A549 (cell line): ENCODE data around the gene AP3D1. TPM values are rescaled to one million over a fixed set of nuclear protein-coding genes. Genes with fewer than 3 reads are reported as not detected.

Source experiments
- ATAC-seq, 2 experiments: fragments of 200-7000 bp in 1 of 2; fragments of >200 bp in 1 of 2; cut with Nextera tagmentation in 1 of 2; cut with Tn5 transposase in 1 of 2; 3 replicates each; pipeline versions ENCODE4 v1.8.0 to v1.9.1; 2018 to 2020; ENCODE audit warnings: mild to moderate bottlenecking in 1 of 2, moderate library complexity in 1 of 2
- CTCF ChIA-PET: fragments of 300-600 bp; sonication (Branson Sonifier 250); formaldehyde crosslinking; extraction: SDS; loops from one replicate; lab custom pipeline; 2021; ENCODE audit warnings: antibody characterized with exemption, inconsistent platforms; lab: Yijun Ruan, JAX
- POLR2A ChIA-PET: fragments of 350-600 bp; formaldehyde crosslinking; extraction: SDS; loops from one replicate; lab custom pipeline; 2021; ENCODE audit warnings: antibody characterized with exemption, inconsistent platforms; lab: Yijun Ruan, JAX
- DNase-seq, 2 experiments: peaks; one replicate each; pipeline versions ENCODE4 v3.0.0 to v3.0.0-alpha.2; 2011 to 2016; ENCODE audit warnings: low read depth in 1 of 2, low spot score in 1 of 2
- FAIRE-seq: peaks from 2 replicates; lab custom pipeline; 2011; peaks lifted over from hg19 to GRCh38; lab: Jason Lieb, UNC
- H3K27ac ChIP-seq, 2 experiments: fragments of >200 bp; sonication (Bioruptor Twin); formaldehyde crosslinking; 3 replicates each; pipeline ENCODE4 v1.5.1; 2016 to 2017
- H3K4me1 ChIP-seq: fragments of >200 bp; sonication (Bioruptor Twin); formaldehyde crosslinking; 3 replicates; pipeline ENCODE4 v1.6.1; 2016
- H3K4me2 ChIP-seq: fragments of >200 bp; sonication (Bioruptor Twin); formaldehyde crosslinking; 3 replicates; pipeline ENCODE4 v1.6.1; 2016
- H3K4me3 ChIP-seq: fragments of >200 bp; sonication (Bioruptor Twin); formaldehyde crosslinking; 3 replicates; pipeline ENCODE4 v1.5.1; 2016
- H3K9me3 ChIP-seq: fragments of >200 bp; sonication (Bioruptor Twin); formaldehyde crosslinking; 3 replicates; pipeline ENCODE4 v1.6.1; 2016
- ATOH8 ChIP-seq: fragments of 250-450 bp; sonication (Bioruptor Pico); IDR thresholded peaks from 2 replicates; pipeline ENCODE4 v1.5.0; 2020; ENCODE audit warnings: low read depth, mild to moderate bottlenecking, moderate library complexity
- BCL3 ChIP-seq: fragments of >200 bp; sonication (Bioruptor Twin); formaldehyde crosslinking; IDR thresholded peaks from 3 replicates; pipeline ENCODE4 v1.6.1; 2016
- CBX2 ChIP-seq: fragments of 200-600 bp; sonication (generic); IDR thresholded peaks from 2 replicates; pipeline ENCODE4 v1.6.1; 2016; ENCODE audit warnings: low read depth, mild to moderate bottlenecking, borderline replicate concordance
- CBX8 ChIP-seq: fragments of 200-600 bp; sonication (generic); IDR thresholded peaks from 2 replicates; pipeline ENCODE4 v1.6.1; 2016
- CEBPB ChIP-seq, 2 experiments: fragments of >200 bp in 1 of 2; sonication (Bioruptor Twin) in 1 of 2; formaldehyde crosslinking in 1 of 2; IDR thresholded peaks; 2 replicates each; pipeline ENCODE4 v1.6.1; 2012 to 2016
- E2F6 ChIP-seq: IDR thresholded peaks from 2 replicates; pipeline ENCODE4 v1.6.1; 2012; ENCODE audit warnings: low read depth, borderline replicate concordance
- EHF ChIP-seq: fragments of 250-450 bp; sonication (Bioruptor Pico); IDR thresholded peaks from 2 replicates; pipeline ENCODE4 v1.5.0; 2020; ENCODE audit warnings: mild to moderate bottlenecking
- EHMT2 ChIP-seq: fragments of 200-600 bp; sonication (generic); IDR thresholded peaks from 2 replicates; pipeline ENCODE4 v1.6.1; 2016; ENCODE audit warnings: antibody characterized with exemption, low read depth, mild to moderate bottlenecking, moderate library complexity
- ELK1 ChIP-seq: fragments of 150-350 bp; IDR thresholded peaks from 2 replicates; pipeline ENCODE4 v1.6.1; 2014; ENCODE audit warnings: low read depth, mild to moderate bottlenecking, low read length
- HDAC2 ChIP-seq: fragments of 200-600 bp; sonication (generic); IDR thresholded peaks from 2 replicates; pipeline ENCODE4 v1.6.1; 2016
- HES2 ChIP-seq: fragments of >200 bp; sonication (Bioruptor Twin); formaldehyde crosslinking; IDR thresholded peaks from 2 replicates; pipeline ENCODE4 v1.6.1; 2016
- HEYL ChIP-seq: fragments of 250-450 bp; sonication (Bioruptor Pico); IDR thresholded peaks from 2 replicates; pipeline ENCODE4 v1.8.0; 2021; ENCODE audit warnings: mild to moderate bottlenecking, moderate library complexity
- HOXB5 ChIP-seq: fragments of 250-450 bp; sonication (Bioruptor Pico); IDR thresholded peaks from 2 replicates; pipeline ENCODE4 v1.5.0; 2020; ENCODE audit warnings: mild to moderate bottlenecking, moderate library complexity
- JUN ChIP-seq, 2 experiments: fragments of >200 bp; sonication (Bioruptor Twin); formaldehyde crosslinking; IDR thresholded peaks; 2 replicates in 1 of 2; 3 replicates in 1 of 2; pipeline ENCODE4 v1.6.1; 2016 to 2017
- JUNB ChIP-seq: fragments of >200 bp; sonication (Bioruptor Twin); formaldehyde crosslinking; IDR thresholded peaks from 2 replicates; pipeline ENCODE4 v1.6.1; 2016
- KDM1A ChIP-seq: fragments of 200-600 bp; sonication (generic); IDR thresholded peaks from 2 replicates; pipeline ENCODE4 v1.6.1; 2016; ENCODE audit warnings: low read depth, mild to moderate bottlenecking
- MAX ChIP-seq: IDR thresholded peaks from 2 replicates; pipeline ENCODE4 v1.6.1; 2012
- MAZ ChIP-seq: fragments of 150-350 bp; IDR thresholded peaks from 2 replicates; pipeline ENCODE4 v1.6.1; 2014; ENCODE audit warnings: antibody characterized with exemption, low read depth, low read length, borderline replicate concordance
- NPAS2 ChIP-seq: fragments of 250-450 bp; sonication (Bioruptor Pico); IDR thresholded peaks from 2 replicates; pipeline ENCODE4 v1.8.0; 2022; ENCODE audit warnings: mild to moderate bottlenecking, moderate library complexity, borderline replicate concordance
- NR3C1 ChIP-seq: fragments of >200 bp; sonication (Bioruptor Twin); formaldehyde crosslinking; IDR thresholded peaks from 3 replicates; pipeline ENCODE4 v1.6.1; 2017
- PBX3 ChIP-seq: IDR thresholded peaks from 2 replicates; pipeline ENCODE4 v1.6.1; 2012
- POLR2A ChIP-seq: IDR thresholded peaks from 2 replicates; pipeline ENCODE4 v1.6.1; 2012; ENCODE audit warnings: mild to moderate bottlenecking, low read length
- RAD21 ChIP-seq, 2 experiments: fragments of >200 bp in 1 of 2; sonication (Bioruptor Twin) in 1 of 2; formaldehyde crosslinking in 1 of 2; IDR thresholded peaks in 1 of 2; conservative IDR thresholded peaks in 1 of 2; 2 replicates in 1 of 2; 3 replicates in 1 of 2; pipeline ENCODE4 v1.6.1; 2012 to 2018; ENCODE audit warnings: inconsistent platforms in 1 of 2
- RFX5 ChIP-seq: fragments of 450-650 bp; IDR thresholded peaks from 2 replicates; pipeline ENCODE4 v1.7.1; 2014; ENCODE audit warnings: antibody characterized with exemption, mild to moderate bottlenecking, moderate library complexity
- SREBF2 ChIP-seq: fragments of 450-650 bp; IDR thresholded peaks from 2 replicates; pipeline ENCODE4 v1.6.1; 2014; ENCODE audit warnings: mild to moderate bottlenecking, moderate library complexity
- TP53 ChIP-seq: fragments of 250-450 bp; sonication (Bioruptor Pico); IDR thresholded peaks from 2 replicates; pipeline ENCODE4 v1.5.0; 2021; ENCODE audit warnings: mild to moderate bottlenecking, moderate library complexity
- ZNF302 ChIP-seq: fragments of 250-450 bp; sonication (Bioruptor Pico); IDR thresholded peaks from 2 replicates; pipeline ENCODE4 v1.9.0; 2021; ENCODE audit warnings: inconsistent platforms, mild to moderate bottlenecking, moderate library complexity
- WGBS: methylation state at CpG from one replicate; pipeline ENCODE4 v1.1.6; 2017; ENCODE audit errors: missing lambda C conversion rate; 5-methylcytosine and 5-hydroxymethylcytosine counted together
- polyA plus RNA-seq, 4 experiments: library from polyadenylated mRNA; depleted of rRNA in 3 of 4; stranded (reverse); fragments of >200 nt; fragmentation: RNase III in 1 of 4; extraction: RNeasy Plus Mini Kit Qiagen cat#74134 plus additional on column Dnase treatment in 1 of 4; gene quantifications; 2 replicates in 3 of 4; 3 replicates in 1 of 4; pipeline ENCODE4 v1.2.3, GENCODE V29; 2011 to 2017

Gene AP3D1
- polyA plus RNA-seq, 2 of the 4 experiments (the other 2 are of a cell fraction), result 44.4 to 66.9 TPM

- H3K4me1 ChIP-seq, result 0 out of 3 replicates have a peak, but pooled peaks cover 3% of the 10 kb centered on the region
- FAIRE-seq, result no peak
- POLR2A ChIA-PET, result no interaction called here
- no peak overlapping the region for H3K4me3 ChIP-seq
- no peaks in the 10 kb centered on the region for H3K9me3 ChIP-seq
- ATAC-seq, result no peak
- no peak overlapping the region for H3K4me2 ChIP-seq
- no peak for DNase-seq
- no peak overlapping the region for H3K27ac ChIP-seq
- CTCF ChIA-PET, result interaction anchor here (0.6 to 4.3 kb wide), 6 partner anchors 18 to 63 kb away, joined by 3 to 45 read pairs (median 6); no protein-coding TSS in a partner anchor
- TF ChIP-seq HEYL (no peak), HDAC2 (no peak), CBX2 (no peak), EHF (CRISPR knock-in tag) (no peak), RAD21 (conservative IDR thresholded peaks at IDR 0.05 in 1 of 2, IDR thresholded peaks at IDR 0.05 in 1 of 2) (no peak), ELK1 (no peak), PBX3 (no peak), CEBPB (IDR thresholded peaks at IDR 0.05) (no peak), EHMT2 (no peak), POLR2A (no peak), ZNF302 (CRISPR knock-in tag) (no peak), MAZ (no peak), E2F6 (no peak), ATOH8 (CRISPR knock-in tag) (no peak), JUN (IDR thresholded peaks at IDR 0.05) (no peak)
- 86% methylated on average over 19 of the region's 19 CpGs for WGBS
These were observed 80.2 kb downstream of the AP3D1 start for GRCh38 chr19:2070986-2071673.

GRCh38 chr19:2070436-2070827 is 80.9 kb downstream of the AP3D1 start:
- DNase-seq, result no peak
- FAIRE-seq, result no peak
- ChIA-PET POLR2A (no interaction called here), CTCF (interaction anchor here (0.5 to 4.3 kb wide), 32 partner anchors 8 to 966 kb away, joined by 3 to 45 read pairs (median 6); no protein-coding TSS in a partner anchor)
- TF ChIP-seq NR3C1, result no peak
- TF ChIP-seq RAD21 (conservative IDR thresholded peaks at IDR 0.05 in 1 of 2, IDR thresholded peaks at IDR 0.05 in 1 of 2), result no peak
- no peak for TF ChIP-seq HES2
- no peak for TF ChIP-seq HOXB5
- no peak for TF ChIP-seq CBX8
- no peak for TF ChIP-seq KDM1A
- TF ChIP-seq BCL3, result no peak
- no peak for TF ChIP-seq TP53
- TF ChIP-seq RFX5, result no peak
- TF ChIP-seq ELK1, result no peak
- no peak for TF ChIP-seq NPAS2 (CRISPR knock-in tag)
- TF ChIP-seq JUNB, result no peak
- TF ChIP-seq MAX, result no peak
- no peak for TF ChIP-seq ZNF302 (CRISPR knock-in tag)
- TF ChIP-seq SREBF2, result no peak
- no peak overlapping the region for H3K4me2 ChIP-seq
- H3K27ac ChIP-seq, result no peak overlapping the region
- H3K9me3 ChIP-seq, result no peaks in the 10 kb centered on the region
- 0 out of 3 replicates have a peak, but pooled peaks cover 3% of the 10 kb centered on the region for H3K4me1 ChIP-seq
- H3K4me3 ChIP-seq, result no peak overlapping the region
- WGBS, result 92% methylated on average over 10 of the region's 10 CpGs
- ATAC-seq, result no peak
